Upper lobe of right lung (tissue), 1 donor: ENCODE results near the gene SKP2. TPM values are rescaled to one million over a fixed set of nuclear protein-coding genes. Genes with fewer than 3 reads are reported as not detected.
"Not testable (repeated sequence)": the region's sequence is repeated elsewhere in the genome, so short reads cannot be mapped to it uniquely, and the experiment has no call there.

Experiments
- ATAC-seq: fragments of 200-7000 bp; cut with Tn5 transposase; one replicate; pipeline ENCODE4 v1.9.1; 2020; ENCODE audit warnings: mild to moderate bottlenecking, moderate library complexity
- DNase-seq: peaks from one replicate; pipeline ENCODE4 v3.0.0-alpha.2; 2020
- H3K27ac ChIP-seq: fragments of 200-600 bp; one replicate; pipeline ENCODE4 v1.8.0; 2022
- H3K27me3 ChIP-seq: fragments of 200-600 bp; one replicate; pipeline ENCODE4 v1.8.0; 2022; ENCODE audit warnings: mild to moderate bottlenecking
- H3K36me3 ChIP-seq: fragments of 200-600 bp; one replicate; pipeline ENCODE4 v1.8.0; 2022
- H3K4me1 ChIP-seq: fragments of 200-600 bp; one replicate; pipeline ENCODE4 v1.8.0; 2022
- H3K4me3 ChIP-seq: fragments of 200-600 bp; one replicate; pipeline ENCODE4 v1.8.0; 2022; ENCODE audit warnings: mild to moderate bottlenecking
- H3K9me3 ChIP-seq: fragments of 200-600 bp; one replicate; pipeline ENCODE4 v1.8.0; 2022
- intact Hi-C: fragments of 100-400 bp; cut with DNase I; formaldehyde crosslinking; loops from one replicate; pipeline ENCODE4 v1.11.0; 2022
- total RNA-seq: library from RNA; stranded (reverse); fragmentation: NEBNext Ultra II Directional; extraction: Animal tissue kit (Norgen Biotek cat#: 25700); gene quantifications from one replicate; pipeline ENCODE4 v1.2.1, GENCODE V29; 2021
- TF ChIP-seq, protein P1 (sequence below): fragments of 200-600 bp; IDR thresholded peaks from one replicate; pipeline ENCODE4 v1.8.0; 2022; ENCODE audit warnings: antibody characterized with exemption
- donor health status: DM: no; HTN: yes; CAD: no; lungs with severe emphysema.

SKP2 gene
- total RNA-seq, 1 donor from 2014 or later, result 12.1 TPM

- Histone ChIP-seq H3K9me3 (peaks cover 6% of the 10 kb centered on the region), H3K36me3 (peaks cover 14% of the 10 kb centered on the region), H3K4me3 (no peak overlapping the region), H3K4me1 (no peaks in the 10 kb centered on the region), H3K27me3 (no peaks in the 10 kb centered on the region), H3K27ac (no peak overlapping the region)
- DNase-seq, result no peak
- ATAC-seq, result no peak
- intact Hi-C loops, result no loop called here
- TF ChIP-seq, protein P1, sequence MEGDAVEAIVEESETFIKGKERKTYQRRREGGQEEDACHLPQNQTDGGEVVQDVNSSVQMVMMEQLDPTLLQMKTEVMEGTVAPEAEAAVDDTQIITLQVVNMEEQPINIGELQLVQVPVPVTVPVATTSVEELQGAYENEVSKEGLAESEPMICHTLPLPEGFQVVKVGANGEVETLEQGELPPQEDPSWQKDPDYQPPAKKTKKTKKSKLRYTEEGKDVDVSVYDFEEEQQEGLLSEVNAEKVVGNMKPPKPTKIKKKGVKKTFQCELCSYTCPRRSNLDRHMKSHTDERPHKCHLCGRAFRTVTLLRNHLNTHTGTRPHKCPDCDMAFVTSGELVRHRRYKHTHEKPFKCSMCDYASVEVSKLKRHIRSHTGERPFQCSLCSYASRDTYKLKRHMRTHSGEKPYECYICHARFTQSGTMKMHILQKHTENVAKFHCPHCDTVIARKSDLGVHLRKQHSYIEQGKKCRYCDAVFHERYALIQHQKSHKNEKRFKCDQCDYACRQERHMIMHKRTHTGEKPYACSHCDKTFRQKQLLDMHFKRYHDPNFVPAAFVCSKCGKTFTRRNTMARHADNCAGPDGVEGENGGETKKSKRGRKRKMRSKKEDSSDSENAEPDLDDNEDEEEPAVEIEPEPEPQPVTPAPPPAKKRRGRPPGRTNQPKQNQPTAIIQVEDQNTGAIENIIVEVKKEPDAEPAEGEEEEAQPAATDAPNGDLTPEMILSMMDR, result no peak
These were observed 23.1 kb upstream of the SKP2 start for GRCh38 chr5:36128795-36129194.

GRCh38 chr5:36129666-36130065 lies 22.2 kb upstream of the SKP2 start:
- intact Hi-C loops, ATAC-seq, H3K9me3 ChIP-seq, DNase-seq, H3K4me3 ChIP-seq, H3K27me3 ChIP-seq, H3K27ac ChIP-seq, H3K4me1 ChIP-seq: not testable (repeated sequence)
- H3K36me3 ChIP-seq, result peaks cover 14% of the 10 kb centered on the region

DNA sequence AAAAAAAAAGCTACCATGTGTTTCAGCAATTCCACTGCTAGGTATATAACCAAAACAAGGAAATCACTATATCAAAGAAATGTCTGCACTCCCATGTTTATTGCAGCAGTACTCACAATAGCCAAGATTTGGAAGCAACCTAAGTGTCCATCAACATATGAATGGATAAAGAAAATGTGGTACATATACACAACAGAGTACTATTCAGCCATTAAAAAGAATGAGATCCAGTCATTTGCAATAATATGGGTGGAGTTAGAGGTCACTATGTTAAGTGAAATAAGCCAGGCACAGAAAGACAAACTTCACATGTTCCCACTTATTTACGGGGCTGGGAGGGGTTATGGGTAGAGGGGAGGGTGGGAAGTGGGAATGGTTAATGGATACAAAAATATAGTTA lies 18.9 kb upstream of the SKP2 start:
- H3K4me3 ChIP-seq, H3K9me3 ChIP-seq, intact Hi-C loops, H3K27ac ChIP-seq, H3K4me1 ChIP-seq, H3K27me3 ChIP-seq, DNase-seq, ATAC-seq: not testable (repeated sequence)
- H3K36me3 ChIP-seq, result peaks cover 26% of the 10 kb centered on the region

- DNase-seq (no peak), ATAC-seq (no peak)
- intact Hi-C loops, result no loop called here
- TF ChIP-seq, protein P1, result no peak
- no peaks in the 10 kb centered on the region for H3K27me3 ChIP-seq
- no peak overlapping the region for H3K27ac ChIP-seq
- H3K9me3 ChIP-seq, result no peaks in the 10 kb centered on the region
- no peaks in the 10 kb centered on the region for H3K4me1 ChIP-seq
- H3K4me3 ChIP-seq, result no peak overlapping the region
- peaks cover 30% of the 10 kb centered on the region for H3K36me3 ChIP-seq
These were observed 15.9 kb upstream of the SKP2 start for GRCh38 chr5:36135988-36136387.

DNA sequence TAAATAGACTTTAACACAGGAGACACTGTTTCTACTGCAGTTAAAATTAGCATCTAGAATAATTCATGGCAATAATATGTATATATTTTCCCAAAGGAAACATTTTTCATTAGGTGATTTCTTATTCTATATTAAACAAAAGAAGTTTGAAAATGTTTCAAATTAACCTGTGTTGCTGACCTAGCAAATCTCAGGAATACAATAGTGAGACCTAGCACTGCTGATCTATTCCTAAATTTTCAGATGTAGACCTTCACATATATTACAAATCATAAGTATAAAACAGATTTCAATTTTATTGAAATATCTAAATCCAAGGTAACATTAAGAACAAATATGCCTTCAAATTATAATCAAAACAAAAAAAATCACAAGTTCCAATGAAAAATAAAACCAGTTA lies 15.3 kb upstream of the SKP2 start:
- H3K4me1 ChIP-seq, result no peaks in the 10 kb centered on the region
- DNase-seq (no peak), ATAC-seq (no peak)
- H3K36me3 ChIP-seq, result peaks cover 36% of the 10 kb centered on the region
- TF ChIP-seq, protein P1, result no peak
- intact Hi-C loops, result no loop called here
- H3K4me3 ChIP-seq, result no peak overlapping the region
- no peaks in the 10 kb centered on the region for H3K9me3 ChIP-seq
- no peaks in the 10 kb centered on the region for H3K27me3 ChIP-seq
- no peak overlapping the region for H3K27ac ChIP-seq

DNA sequence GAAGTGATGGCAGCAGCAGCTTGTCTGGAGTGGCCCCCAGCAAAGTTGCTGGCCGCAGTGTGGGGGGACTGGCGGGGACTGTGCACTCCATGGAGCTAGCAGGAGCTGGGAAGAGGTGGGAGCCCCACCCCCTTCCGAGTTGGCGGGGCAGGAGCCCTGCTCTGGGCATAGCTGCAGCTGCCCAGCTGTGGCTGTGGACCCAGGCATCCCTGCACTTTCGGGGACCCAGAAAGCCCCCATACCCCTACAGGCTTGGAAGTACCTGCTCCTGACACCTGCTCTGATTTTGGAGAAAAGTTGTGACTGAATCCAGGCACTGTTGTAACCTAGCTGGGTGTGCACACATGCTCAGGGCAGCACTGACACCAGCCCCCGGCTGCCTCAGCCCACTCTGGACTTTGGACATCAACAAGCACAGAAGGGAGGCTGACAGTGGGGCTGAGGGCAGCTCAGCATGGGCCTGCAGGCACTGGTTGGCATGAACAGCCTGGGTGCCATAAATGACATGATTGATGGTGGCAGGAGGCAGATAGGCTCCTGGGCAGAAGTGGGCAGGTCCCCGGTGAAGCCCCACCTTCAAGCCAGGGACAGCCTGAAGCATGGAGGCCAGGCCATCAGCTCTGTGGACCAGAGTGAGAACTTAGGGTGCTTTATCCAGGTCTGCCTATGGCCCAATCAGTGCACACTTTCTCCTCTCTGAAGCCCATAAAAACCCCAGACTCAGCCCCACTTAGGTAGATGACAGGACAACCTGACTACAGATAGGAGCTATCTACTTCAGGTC lies 12.8 kb upstream of the SKP2 start:
- H3K27me3 ChIP-seq, result no peaks in the 10 kb centered on the region
- no peak overlapping the region for H3K27ac ChIP-seq
- H3K36me3 ChIP-seq, result peaks cover 33% of the 10 kb centered on the region
- intact Hi-C loops, result no loop called here
- H3K9me3 ChIP-seq, result no peaks in the 10 kb centered on the region
- DNase-seq (no peak), ATAC-seq (peak; percentile 23)
- H3K4me3 ChIP-seq, result no peak overlapping the region
- no peaks in the 10 kb centered on the region for H3K4me1 ChIP-seq
- TF ChIP-seq, protein P1, result no peak
